Activated CD4-positive, CD25-positive, alpha-beta regulatory T cell treated with anti-CD3 and anti-CD28 coated beads, Interleukin-2, amount 50 U/mL, for 72 hours (primary cell): ENCODE measurements around the gene GTSF1L.

Source experiments
- DNase-seq: peaks from one replicate; pipeline ENCODE4 v3.0.0; 2021

GTSF1L gene

DNA sequence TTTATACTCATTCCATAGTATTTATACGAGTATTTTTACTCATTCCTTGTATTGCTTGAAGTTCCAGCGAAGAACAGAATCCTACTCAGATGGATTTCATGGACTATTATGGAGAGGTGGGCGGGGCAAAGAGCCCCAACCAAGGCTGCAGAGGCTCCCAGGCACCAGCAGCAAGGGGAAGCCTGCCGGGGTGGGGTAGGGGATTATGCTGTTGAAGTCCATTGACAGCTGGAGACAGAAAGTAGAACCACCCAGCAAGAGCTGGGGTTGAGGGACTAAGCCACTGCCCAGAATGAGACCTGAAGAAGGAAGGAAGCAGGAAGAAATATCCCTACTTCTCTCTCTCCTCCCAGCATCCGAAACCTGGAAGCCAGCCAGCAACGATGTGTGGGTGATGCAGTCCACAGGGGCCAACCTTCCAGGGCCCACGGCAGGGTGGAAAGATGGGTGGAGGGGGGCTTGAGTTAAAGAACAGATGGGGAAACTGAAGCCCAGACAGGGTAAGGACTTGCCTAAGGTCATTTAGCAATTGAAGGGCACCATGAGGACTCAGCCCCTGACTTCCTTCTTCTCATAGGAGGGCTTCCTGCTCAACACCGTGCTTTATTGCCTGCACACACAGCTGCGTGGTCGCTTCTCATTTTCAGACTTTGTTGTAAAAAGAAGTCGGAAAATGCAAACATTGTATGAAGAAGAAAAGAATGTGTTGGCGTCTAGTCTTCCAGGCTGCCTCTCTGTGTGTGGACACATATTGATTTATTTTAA is 18.3 kb upstream of the GTSF1L start:
- no peak for DNase-seq

DNA sequence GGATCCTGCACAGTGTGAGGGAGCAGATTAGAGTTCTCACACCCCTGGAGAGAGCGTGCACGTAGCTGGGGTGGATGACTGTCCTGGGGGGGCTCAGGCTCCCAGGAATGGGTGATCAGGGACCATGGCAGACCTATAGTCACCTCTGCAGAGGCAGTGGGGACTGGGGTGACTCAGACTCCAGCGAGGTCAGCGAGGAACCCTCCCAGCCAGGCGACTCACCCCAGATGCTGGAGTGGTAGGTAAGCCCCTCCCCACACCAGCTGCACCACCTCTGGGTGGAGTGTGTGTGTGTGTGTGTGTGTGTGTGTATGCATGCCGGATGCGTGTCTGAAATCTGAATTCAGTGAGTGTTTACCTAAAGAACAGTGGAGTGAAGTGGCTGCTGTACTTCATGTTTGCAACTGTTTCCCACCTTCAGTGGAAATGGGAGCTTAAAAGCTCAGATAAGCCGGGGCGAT is 17.4 kb upstream of the GTSF1L start:
- no peak for DNase-seq

GRCh38 chr20:43740642-43741041 is 13.8 kb upstream of the GTSF1L start:
- DNase-seq = no peak

DNA sequence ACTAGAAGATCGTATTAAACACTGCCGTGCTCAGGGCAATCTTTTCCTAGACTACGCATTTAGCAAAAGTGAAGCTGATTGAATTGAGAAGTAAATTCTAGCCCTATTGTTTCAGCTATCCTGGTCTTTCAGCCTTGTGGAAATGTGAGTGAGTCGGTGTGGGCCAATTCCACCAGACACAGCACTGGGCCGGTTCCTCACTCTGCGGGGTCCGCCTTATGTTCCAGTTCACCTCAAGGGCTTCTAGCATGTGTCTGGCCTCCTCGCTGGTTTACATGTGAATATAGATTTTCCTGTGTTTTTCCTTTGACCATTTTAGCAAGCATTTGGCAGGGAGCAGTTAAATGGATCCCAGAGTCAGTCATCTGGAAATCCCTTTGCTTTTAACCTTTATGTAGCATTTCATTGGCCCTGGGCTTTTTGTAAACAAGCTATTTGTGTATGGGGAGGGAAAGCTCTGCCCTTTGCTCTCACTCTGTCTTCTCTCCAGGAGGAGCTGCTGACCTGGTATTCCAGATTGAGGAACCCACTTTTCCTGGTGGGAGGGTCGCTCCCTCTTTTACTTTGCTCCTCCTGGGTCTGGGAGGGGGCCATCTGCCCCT is 12.4 kb upstream of the GTSF1L start:
- DNase-seq = no peak

DNA sequence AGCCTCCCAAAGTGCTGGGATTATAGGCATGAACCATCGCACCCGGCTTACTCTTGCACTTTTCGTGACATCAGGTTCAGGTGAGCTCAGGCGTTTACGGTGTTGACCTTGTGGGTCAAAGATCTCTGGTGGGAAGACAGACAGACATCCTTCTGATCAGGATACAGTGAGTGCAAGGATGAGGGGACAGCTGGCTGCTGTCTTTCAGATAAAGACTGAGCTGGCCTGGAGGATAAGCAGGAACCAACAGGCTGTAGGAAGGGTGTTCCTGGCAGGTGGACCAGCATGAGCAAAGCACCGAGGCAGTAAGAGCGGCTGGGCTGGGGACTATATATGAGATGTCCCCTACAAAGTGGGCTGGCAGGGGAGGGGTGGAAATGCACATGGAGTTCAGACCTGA is 11.1 kb upstream of the GTSF1L start:
- no peak for DNase-seq

DNA sequence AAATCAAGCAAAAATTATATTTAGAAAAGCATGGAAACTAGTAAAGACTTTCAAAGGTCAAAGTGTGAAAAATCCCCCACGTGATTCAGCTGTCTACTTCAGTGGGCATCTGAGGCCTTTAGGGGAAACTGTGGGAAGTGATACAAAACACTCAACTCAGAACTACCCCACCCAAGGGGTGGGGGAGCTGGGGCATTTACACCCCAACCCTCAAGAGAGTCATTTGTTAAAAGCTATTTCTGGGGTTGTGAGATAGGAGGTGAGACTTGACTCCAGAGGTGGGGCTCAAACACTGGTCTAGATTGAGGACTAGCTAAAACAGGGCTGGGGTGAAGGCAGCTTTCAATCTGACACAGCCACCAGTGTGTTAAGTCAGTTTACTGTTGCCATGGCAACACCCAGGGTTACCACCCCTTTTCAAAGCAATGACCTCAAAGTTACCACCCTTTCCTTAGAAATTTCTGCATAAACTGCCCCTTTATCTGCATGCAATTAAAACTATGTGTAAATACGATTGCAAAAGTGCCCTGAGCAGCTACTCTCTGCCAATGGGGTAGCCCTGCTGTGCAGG is 9.9 kb upstream of the GTSF1L start:
- DNase-seq = peak; percentile 52

- no peak for DNase-seq
Observed at GRCh38 chr20:43731927-43732326, 5.1 kb upstream of the GTSF1L start.

- DNase-seq = no peak
Observed at GRCh38 chr20:43731469-43731868, 4.7 kb upstream of the GTSF1L start.

DNA sequence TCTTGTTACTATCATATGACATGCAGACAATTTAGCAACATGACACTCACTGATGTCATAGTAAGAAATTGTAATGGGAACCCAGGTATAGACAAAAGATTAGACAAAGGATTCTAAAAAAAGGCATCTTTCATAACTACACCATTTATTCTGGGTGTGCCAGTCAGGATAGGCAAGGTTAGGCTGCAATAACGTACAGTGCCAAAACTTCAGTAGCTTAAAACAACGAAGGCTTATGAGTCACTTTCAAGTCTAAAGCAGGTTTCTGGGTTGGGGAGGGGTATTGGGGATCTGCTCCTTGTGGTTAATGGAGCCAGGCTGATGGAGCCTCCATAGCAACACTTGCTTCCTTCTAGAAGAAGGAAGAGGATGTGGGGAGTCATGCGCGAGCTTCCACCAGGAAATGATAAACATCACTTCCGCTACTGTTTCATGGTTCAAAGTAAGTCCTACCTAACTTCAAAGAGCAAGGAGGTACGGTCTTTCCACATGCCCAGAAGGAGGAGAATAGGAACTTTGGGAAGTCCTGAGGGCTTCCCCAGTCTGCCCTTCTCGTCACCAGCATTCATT is 2.0 kb upstream of the GTSF1L start:
- DNase-seq = no peak

- DNase-seq = no peak
Observed at GRCh38 chr20:43727980-43728590, 1.3 kb upstream of the GTSF1L start.

DNA sequence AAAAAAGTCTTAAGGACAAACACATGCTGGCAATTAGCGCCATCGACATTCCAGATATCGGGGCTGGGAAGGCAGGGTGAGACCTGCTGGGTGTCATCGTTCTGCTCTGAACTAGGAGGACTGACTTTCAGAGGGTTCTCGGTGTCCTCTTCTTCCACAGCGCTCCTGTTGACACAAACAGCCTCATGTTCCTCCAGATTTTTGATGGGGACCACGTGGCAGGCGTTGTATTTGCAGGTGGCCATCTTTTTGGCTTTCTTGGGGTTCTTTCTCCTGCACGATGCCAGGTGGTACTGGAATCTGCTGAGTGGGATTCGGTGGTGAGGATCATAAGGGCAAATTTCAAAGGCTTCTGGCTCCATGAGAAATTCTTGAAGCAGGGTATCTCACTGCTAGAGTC is 469 bp downstream of the GTSF1L start:
- no peak for DNase-seq

DNA sequence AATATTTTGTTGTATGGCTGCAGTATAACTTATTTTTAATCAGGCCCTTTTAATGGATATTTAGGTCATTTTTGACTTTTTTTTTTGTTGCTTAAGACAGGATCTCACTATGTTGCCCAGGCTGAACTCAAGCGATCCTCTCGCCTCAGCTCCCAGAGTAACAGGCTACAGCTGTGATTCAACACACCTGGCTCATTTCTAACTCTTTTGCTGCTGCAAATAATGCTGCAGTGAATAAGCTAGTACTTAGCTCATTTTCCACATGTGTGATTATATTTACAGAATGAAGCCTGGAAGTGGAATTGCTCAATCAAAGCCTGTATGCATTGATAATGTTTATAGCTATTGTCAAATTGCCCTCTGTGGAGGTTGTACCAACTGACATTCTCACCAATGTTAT is 1.1 kb downstream of the GTSF1L start:
- no peak for DNase-seq

DNA sequence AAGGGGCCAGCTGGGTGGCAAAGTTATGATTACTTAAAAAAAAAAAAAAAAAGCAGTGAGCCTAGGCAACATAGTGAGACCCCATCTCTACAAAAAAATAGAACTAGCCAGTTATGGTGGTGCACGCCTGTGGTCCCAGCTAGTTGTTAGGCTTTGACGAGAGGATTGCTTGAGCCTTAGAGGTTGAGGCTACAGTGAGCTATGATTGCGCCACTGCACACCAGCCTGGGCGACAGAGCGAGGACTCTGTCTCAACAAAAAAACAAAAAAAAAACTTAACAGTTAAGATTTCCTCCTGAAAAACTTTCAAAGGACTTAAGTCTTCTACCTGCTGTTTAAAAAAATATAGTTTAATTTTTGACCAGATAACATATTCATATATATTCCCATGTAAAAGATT is 2.4 kb downstream of the GTSF1L start:
- no peak for DNase-seq

DNA sequence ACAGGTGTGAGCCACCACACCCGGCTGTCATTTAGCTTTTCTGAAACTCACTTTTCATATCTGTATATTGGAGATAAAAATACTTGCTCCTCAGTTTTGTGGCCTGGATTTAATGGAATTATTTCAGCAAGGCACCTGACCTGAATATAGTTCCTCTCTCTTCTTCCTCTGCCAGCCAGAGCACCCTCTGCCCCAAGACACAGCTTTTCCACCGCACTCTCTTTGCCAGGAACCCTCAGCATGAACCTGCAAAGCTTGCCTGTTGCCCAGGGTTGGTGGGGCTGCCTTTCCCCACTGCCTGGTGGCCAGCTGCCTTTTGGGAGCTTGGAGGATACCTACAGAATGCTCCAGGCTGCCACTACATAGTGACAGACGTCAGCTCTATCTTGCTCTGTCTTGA is 3.1 kb downstream of the GTSF1L start:
- no peak for DNase-seq

- no peak for DNase-seq
Observed at GRCh38 chr20:43723186-43723585, 3.6 kb downstream of the GTSF1L start.

- peak; percentile 51 for DNase-seq
Observed at GRCh38 chr20:43722153-43722505, 4.7 kb downstream of the GTSF1L start.

DNA sequence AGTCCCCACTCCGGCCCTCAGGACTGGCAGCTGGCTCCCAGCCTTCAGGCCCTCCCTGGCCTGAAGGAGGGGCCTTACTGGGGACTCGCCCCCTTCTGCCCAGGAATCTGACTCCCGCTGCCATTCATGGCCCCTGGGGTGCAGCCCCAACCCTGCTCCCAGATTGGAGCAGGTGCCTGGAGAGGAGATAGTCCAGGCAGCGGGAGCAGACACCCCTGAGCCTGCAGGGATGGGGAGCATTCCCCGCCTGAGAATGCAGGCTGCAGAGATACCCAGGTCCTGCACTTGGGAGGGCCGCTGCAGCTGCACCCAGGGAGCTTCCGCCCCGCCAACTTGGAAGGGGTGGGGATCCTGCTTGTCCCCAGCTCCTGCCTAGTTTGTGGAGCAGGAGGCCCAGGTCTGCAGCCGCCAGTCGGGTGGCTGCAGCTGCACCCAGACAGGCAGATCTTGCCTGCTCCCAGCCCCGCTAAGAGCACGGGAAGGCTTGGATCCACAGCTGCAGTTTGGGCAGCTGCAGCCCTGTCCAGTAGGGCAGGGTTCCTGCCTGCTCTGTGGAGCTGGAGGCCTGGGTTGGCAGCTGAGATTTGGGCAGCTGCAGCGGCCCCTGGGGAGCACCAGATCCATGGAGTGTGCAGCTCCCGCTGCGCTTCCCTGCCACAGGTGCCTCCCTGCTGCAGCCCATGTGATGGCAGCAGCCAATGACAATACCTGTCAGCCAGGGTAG is 5.2 kb downstream of the GTSF1L start:
- DNase-seq = no peak

- DNase-seq = no peak
Observed at GRCh38 chr20:43721097-43721428, 5.7 kb downstream of the GTSF1L start.

- DNase-seq = no peak
Observed at GRCh38 chr20:43720007-43720406, 6.8 kb downstream of the GTSF1L start.

- DNase-seq = no peak
Observed at GRCh38 chr20:43717616-43717995, 9.2 kb downstream of the GTSF1L start.

GRCh38 chr20:43716757-43717615 is 9.8 kb downstream of the GTSF1L start:
- DNase-seq = no peak

DNA sequence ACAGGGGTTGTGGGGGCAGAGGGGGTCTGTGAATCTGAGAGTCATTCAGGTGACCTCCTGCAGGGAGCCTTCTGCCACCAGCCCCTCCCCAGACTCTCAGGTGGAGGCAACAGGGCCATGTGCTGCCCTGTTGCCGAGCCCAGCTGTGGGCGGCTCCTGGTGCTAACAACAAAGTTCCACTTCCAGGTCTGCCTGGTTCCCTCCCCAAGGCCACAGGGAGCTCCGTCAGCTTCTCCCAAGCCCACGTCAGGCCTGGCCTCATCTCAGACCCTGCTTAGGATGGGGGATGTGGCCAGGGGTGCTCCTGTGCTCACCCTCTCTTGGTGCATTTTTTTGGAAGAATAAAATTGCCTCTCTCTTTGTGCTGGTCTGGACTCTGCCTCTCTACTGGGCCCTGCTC is 10.7 kb downstream of the GTSF1L start:
- no peak for DNase-seq
